ENCODE results near the gene ZSCAN21.

ZSCAN21 gene

GRCh38 chr7:100101016-100101862 lies 51.7 kb downstream of the ZSCAN21 start, which contains the start of the genes AP4M1 and MCM7:
Gene AP4M1 (plus strand): TSS chr7:100101643. CDS start chr7:100101715, 72 bp downstream.
Gene MCM7 (minus strand): TSS chr7:100101397. CDS start chr7:100101294, 103 bp downstream.
- ChIA-PET POLR2A (interaction anchor here (0.6 to 4.4 kb wide), 22 partner anchors 9 to 605 kb away, joined by 3 to 115 read pairs (median 5); partner anchors contain the start of genes CNPY4, COPS6, FBXO24 and LAMTOR4), CTCF (interaction anchor here (0.5 to 1.7 kb wide), 6 partner anchors 11 to 187 kb away, joined by 3 to 7 read pairs (median 3); no protein-coding TSS in a partner anchor)
- H3K4me3 ChIP-seq (ENCODE audit: low read depth, low read length), result peak within 1 kb of the TSS; percentile 95
- H3K36me3 ChIP-seq (ENCODE audit: control insufficient read depth in 2 of 2, insufficient read depth in 1 of 2, low read length in 2 of 2), result peaks cover 44 to 64% of the 10 kb centered on the region in 2 experiments
- peak within 1 kb of the TSS; percentile 99 for H3K27ac ChIP-seq (ENCODE audit: extremely low read depth, low read depth, low read length)
- no peaks in the 10 kb centered on the region for H3K9me3 ChIP-seq (ENCODE audit: control insufficient read depth, insufficient read depth, low read depth, low read length)
- no peaks in the 10 kb centered on the region for H3K4me1 ChIP-seq (ENCODE audit: control insufficient read depth, insufficient read depth, low read length)
- TF ChIP-seq ZNF239 (tag by site-specific recombination; IDR thresholded peaks at IDR 0.05), result 0 out of 2 replicates have a peak, but pooled peaks have one; percentile 42
- TF ChIP-seq ZNF76 (tag by site-specific recombination; IDR thresholded peaks at IDR 0.05; ENCODE audit: borderline replicate concordance, low read depth), result peak; percentile 73
- TF ChIP-seq PBX3 (CRISPR knock-in tag; IDR thresholded peaks at IDR 0.05), result peak; percentile 98
- peak; percentile 10; the same call in 1 of the 2 replicates for TF ChIP-seq PRDM4 (tag by site-specific recombination; IDR thresholded peaks at IDR 0.05)
- TF ChIP-seq ZNF449 (tag by site-specific recombination; IDR thresholded peaks at IDR 0.05), result peak; percentile 97
- peak; percentile 30 for TF ChIP-seq SP7 (tag by site-specific recombination; IDR thresholded peaks at IDR 0.05)
- no peak for TF ChIP-seq GFI1B (tag by site-specific recombination; IDR thresholded peaks at IDR 0.05)
- TF ChIP-seq YY1 (tag by site-specific recombination; IDR thresholded peaks at IDR 0.05), result no peak; the same call in 1 of the 2 replicates
- TF ChIP-seq ZNF16 (tag by site-specific recombination; IDR thresholded peaks at IDR 0.05; ENCODE audit: low read depth), result no peak
- TF ChIP-seq ZFHX2 (tag by site-specific recombination; conservative IDR thresholded peaks at IDR 0.05), result peak; percentile 62
- TF ChIP-seq HIC1 (tag by site-specific recombination; IDR thresholded peaks at IDR 0.05), result peak; percentile 62; the same call in 1 of the 2 replicates
- TF ChIP-seq KLF9 (tag by site-specific recombination; IDR thresholded peaks at IDR 0.05; ENCODE audit: low read depth), result no peak
- 0 out of 2 replicates have a peak, but pooled peaks have one; percentile 12 for TF ChIP-seq ZNF366 (tag by site-specific recombination; conservative IDR thresholded peaks at IDR 0.05)
- no peak for TF ChIP-seq ZNF660 (tag by site-specific recombination; IDR thresholded peaks at IDR 0.05)
- peak; percentile 73 for TF ChIP-seq ZBTB26 (tag by site-specific recombination; optimal IDR thresholded peaks at IDR 0.05)
- TF ChIP-seq ZNF302 (tag by site-specific recombination; IDR thresholded peaks at IDR 0.05; ENCODE audit: low read depth), result no peak
- TF ChIP-seq ZNF23 (tag by site-specific recombination; IDR thresholded peaks at IDR 0.05; ENCODE audit: borderline replicate concordance), result no peak
- no peak for TF ChIP-seq ZBTB1 (tag by site-specific recombination; IDR thresholded peaks at IDR 0.05)
- 0 out of 2 replicates have a peak, but pooled peaks have one; percentile 57 for TF ChIP-seq KLF17 (tag by site-specific recombination; IDR thresholded peaks at IDR 0.05)
- peak; percentile 7; the same call in 1 of the 2 replicates for TF ChIP-seq ZNF10 (tag by site-specific recombination; IDR thresholded peaks at IDR 0.05)
- TF ChIP-seq ZNF501 (tag by site-specific recombination; IDR thresholded peaks at IDR 0.05), result peak; percentile 84
- TF ChIP-seq REPIN1 (tag by site-specific recombination; IDR thresholded peaks at IDR 0.05; ENCODE audit: low read depth), result 0 out of 2 replicates have a peak, but pooled peaks have one; percentile 18
- TF ChIP-seq ZNF391 (tag by site-specific recombination; IDR thresholded peaks at IDR 0.05; ENCODE audit: borderline replicate concordance, low read depth), result 0 out of 2 replicates have a peak, but pooled peaks have one; percentile 36
- peak; percentile 62 for TF ChIP-seq SP3 (tag by site-specific recombination; IDR thresholded peaks at IDR 0.05)
- TF ChIP-seq ZNF157 (tag by site-specific recombination; IDR thresholded peaks at IDR 0.05), result peak; percentile 40; the same call in 1 of the 2 replicates
- TF ChIP-seq ZIC2 (tag by site-specific recombination; IDR thresholded peaks at IDR 0.05), result 0 out of 2 replicates have a peak, but pooled peaks have one; percentile 7
- peak; percentile 49; the same call in 1 of the 2 replicates for TF ChIP-seq ZBTB7A (tag by site-specific recombination; IDR thresholded peaks at IDR 0.05; ENCODE audit: low read depth)
